Muscle layer of duodenum (tissue), 2 donors: ENCODE results near the gene GNA15.
"Not testable (repeated sequence)": the region's sequence is repeated elsewhere in the genome, so short reads cannot be mapped to it uniquely, and the experiment has no call there.

Source experiments
- H3K27ac ChIP-seq: one replicate; pipeline ENCODE4 v1.7.0; 2013; ENCODE audit warnings: mild to moderate bottlenecking, low read length
- H3K27me3 ChIP-seq: one replicate; pipeline ENCODE4 v1.7.0; 2013; ENCODE audit warnings: low read depth, mild to moderate bottlenecking, control low read depth, low read length
- H3K36me3 ChIP-seq, 2 donors: one replicate each; pipeline ENCODE4 v1.7.0; 2013; ENCODE audit warnings: low read length in 2 of 2, control low read depth in 1 of 2, mild to moderate bottlenecking in 1 of 2; ENCODE audit not compliant: insufficient read depth in 2 of 2, control insufficient read depth in 1 of 2
- H3K4me1 ChIP-seq, 2 donors: one replicate each; pipeline ENCODE4 v1.7.0; 2013; ENCODE audit warnings: low read length in 2 of 2, mild to moderate bottlenecking in 2 of 2, control low read depth in 1 of 2, moderate library complexity in 1 of 2; ENCODE audit not compliant: insufficient read depth in 2 of 2, control insufficient read depth in 1 of 2
- H3K4me3 ChIP-seq, 2 donors: one replicate each; pipeline ENCODE4 v1.7.0; 2013; ENCODE audit warnings: low read length in 2 of 2, low read depth in 1 of 2, mild to moderate bottlenecking in 1 of 2
- H3K9me3 ChIP-seq, 2 donors: one replicate each; pipeline ENCODE4 v1.7.0; 2013; ENCODE audit warnings: low read length in 2 of 2, control low read depth in 1 of 2, mild to moderate bottlenecking in 1 of 2; ENCODE audit not compliant: control insufficient read depth in 1 of 2
- donor health status: healthy.

The GNA15 gene

GRCh38 chr19:3202895-3203294, 67.1 kb downstream of the GNA15 start:
- not testable (repeated sequence) for H3K4me1 ChIP-seq, H3K27ac ChIP-seq, H3K27me3 ChIP-seq, H3K9me3 ChIP-seq, H3K4me3 ChIP-seq
- peaks cover 17 to 69% of the 10 kb centered on the region in 2 donors for H3K36me3 ChIP-seq

DNA sequence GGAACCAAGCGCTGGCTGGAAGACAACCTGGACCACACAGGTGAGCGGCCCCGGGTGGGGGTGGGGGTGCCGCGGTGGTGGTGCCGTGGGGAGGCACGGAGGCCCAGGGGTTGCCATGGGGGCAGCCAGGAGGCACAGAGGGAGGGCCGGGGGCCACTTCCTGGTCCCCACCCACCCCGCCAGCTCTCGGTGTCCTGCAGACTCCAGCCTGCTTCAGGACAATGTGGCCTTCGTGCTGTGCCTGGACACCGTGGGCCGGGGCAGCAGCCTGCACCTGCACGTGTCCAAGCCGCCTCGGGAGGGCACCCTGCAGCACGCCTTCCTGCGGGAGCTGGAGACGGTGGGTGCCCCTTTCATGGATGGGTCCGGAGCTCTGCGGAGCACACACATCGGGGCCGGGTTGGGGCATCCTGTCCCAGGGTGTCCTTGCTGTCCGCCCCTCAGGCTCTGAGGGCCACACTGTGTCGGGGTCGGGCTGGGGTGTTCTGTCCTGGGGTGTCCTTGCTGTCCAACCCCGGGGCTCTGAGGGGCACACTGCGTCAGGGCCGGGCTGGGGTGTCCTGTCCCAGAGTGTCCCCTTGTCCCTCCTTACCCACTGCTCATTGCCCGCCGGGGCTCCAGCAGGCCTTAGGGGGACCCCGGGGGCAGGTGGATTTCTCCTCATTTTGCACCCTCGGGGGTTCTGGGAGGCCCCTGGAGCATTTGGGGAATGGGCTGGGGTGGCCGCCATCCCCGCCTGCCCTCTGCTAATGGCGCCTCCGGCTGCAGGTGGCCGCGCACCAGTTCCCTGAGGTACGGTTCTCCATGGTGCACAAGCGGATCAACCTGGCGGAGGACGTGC, 68.2 kb downstream of the GNA15 start:
- peaks cover 20 to 71% of the 10 kb centered on the region in 2 donors for H3K36me3 ChIP-seq

DNA sequence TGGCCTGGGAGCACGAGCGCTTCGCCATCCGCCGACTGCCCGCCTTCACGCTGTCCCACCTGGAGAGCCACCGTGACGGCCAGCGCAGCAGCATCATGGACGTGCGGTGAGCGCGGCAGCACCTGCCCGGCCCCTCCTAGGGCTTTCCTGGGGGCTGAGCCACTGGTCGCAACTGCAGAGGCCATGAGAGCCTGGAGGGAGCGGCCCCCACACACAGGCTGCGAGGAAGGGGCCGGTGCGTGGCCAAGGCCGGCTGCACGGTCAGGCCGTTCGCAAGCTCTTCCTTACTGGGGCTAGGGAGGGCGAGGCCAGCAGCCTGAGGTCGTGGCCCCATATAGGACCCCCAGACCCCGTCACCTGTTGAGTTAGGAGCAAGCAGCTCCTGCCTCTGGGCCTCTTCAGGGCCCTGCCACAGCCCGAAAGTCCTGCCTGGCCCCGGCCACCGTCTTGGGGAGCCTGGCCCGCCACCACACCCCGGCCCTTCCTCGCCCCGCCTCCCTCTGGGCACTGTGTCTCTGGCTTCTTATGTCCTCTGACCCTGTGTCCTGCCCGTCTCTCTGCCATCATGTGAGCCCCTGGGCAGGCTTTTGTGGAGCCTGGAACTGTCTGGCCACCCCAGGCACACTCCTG, 68.9 kb downstream of the GNA15 start:
- Histone ChIP-seq H3K36me3 (peaks cover 20 to 67% of the 10 kb centered on the region in 2 donors), H3K4me1 (no peaks in the 10 kb centered on the region), H3K9me3 (no peaks in the 10 kb centered on the region), H3K4me3 (no peak overlapping the region), H3K27me3 (no peaks in the 10 kb centered on the region), H3K27ac (no peak overlapping the region)

More for the DNA sequence above, 68.2 kb downstream of the GNA15 start:
- Histone ChIP-seq H3K27me3 (no peaks in the 10 kb centered on the region), H3K4me3 (no peak overlapping the region), H3K27ac (no peak overlapping the region), H3K4me1 (no peaks in the 10 kb centered on the region), H3K9me3 (no peaks in the 10 kb centered on the region)

DNA sequence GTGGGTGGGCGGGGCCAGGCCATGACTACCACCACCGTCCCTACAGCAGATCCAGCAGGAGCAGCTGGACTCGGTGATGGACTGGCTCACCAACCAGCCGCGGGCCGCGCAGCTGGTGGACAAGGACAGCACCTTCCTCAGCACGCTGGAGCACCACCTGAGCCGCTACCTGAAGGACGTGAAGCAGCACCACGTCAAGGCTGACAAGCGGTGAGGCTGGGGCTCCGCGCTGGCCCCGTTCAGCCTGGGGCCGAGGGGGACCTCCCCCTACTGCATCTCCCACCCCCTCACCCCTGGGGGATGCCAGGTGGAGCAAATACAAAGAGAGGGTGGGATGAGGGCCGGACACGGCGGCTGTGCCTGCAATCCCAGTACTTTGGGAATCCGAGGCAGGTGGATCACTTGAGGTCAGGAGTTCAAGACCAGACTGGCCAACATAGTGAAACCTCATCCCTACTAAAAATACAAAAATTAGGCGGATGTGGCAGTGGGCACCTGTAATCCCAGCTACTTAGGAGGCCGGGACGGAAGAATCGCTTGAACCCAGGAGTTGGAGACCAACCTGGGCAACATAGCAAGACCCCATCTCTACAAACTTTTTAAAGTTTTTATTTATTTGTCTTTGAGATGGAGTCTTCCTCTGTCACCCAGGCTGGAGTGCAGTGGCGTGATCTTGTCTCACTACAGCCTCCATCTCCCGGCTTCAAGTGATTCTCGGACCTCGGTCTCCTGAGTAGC, 70.6 kb downstream of the GNA15 start:
- no peaks in the 10 kb centered on the region for H3K4me1 ChIP-seq
- H3K9me3 ChIP-seq = no peaks in the 10 kb centered on the region
- peaks cover 17 to 62% of the 10 kb centered on the region in 2 donors for H3K36me3 ChIP-seq
- H3K27me3 ChIP-seq = no peaks in the 10 kb centered on the region
- H3K27ac ChIP-seq = no peak overlapping the region
- H3K4me3 ChIP-seq = no peak overlapping the region

- Histone ChIP-seq H3K9me3 (no peaks in the 10 kb centered on the region), H3K27ac (no peak overlapping the region), H3K4me1 (no peaks in the 10 kb centered on the region), H3K27me3 (no peaks in the 10 kb centered on the region), H3K36me3 (peaks cover 17 to 50% of the 10 kb centered on the region in 2 donors), H3K4me3 (no peak overlapping the region)
Measured at GRCh38 chr19:3207461-3208242, 71.8 kb downstream of the GNA15 start.

DNA sequence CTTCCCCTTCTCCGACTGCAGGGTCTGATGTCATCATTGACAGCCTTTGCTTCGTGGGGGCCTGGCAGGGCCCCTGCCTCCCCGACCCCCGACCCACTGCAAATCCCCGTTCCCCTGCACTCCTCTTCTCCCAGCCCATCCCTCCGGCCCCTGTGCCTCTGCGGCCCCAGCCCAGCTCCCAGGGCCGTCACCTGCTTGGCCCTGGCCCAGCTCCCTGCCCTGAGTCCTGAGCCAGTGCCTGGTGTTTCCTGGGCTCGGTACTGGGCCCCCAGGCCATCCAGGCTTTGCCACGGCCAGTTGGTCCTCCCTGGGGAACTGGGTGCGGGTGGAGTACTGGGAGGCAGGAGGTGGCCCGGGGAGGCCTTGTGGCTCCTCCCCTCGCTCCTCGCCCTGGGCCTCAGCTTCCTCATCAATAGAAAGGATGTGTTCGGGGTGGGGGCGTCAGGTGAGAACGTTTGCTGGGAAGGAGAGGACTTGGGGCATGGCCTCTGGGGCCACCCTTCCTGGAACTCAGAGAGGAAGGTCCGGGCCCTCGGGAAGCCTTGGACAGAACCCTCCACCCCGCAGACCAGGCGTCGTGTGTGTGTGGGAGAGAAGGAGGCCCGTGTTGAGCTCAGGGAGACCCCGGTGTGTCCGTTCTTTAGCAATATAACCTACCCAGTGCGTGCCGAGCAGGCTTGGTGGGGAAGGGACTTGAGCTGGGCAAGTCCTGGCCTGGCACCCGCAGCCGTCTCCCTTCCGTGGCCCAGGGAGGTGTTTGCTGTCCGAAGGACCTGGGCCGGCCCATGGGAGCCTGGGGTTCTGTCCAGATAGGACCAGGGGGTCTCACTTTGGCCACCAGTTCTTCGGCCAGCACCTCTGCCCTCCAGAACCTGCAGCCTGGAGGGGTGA, 72.7 kb downstream of the GNA15 start:
- Histone ChIP-seq H3K4me3 (no peak overlapping the region), H3K36me3 (peaks cover 17 to 44% of the 10 kb centered on the region in 2 donors), H3K27me3 (no peaks in the 10 kb centered on the region), H3K27ac (no peak overlapping the region), H3K9me3 (no peaks in the 10 kb centered on the region), H3K4me1 (no peaks in the 10 kb centered on the region)

- H3K4me3 ChIP-seq = no peak overlapping the region
- H3K27ac ChIP-seq = no peak overlapping the region
- no peaks in the 10 kb centered on the region for H3K27me3 ChIP-seq
- H3K36me3 ChIP-seq = peaks cover 14 to 25% of the 10 kb centered on the region in 2 donors
- H3K4me1 ChIP-seq = no peaks in the 10 kb centered on the region
- no peaks in the 10 kb centered on the region for H3K9me3 ChIP-seq
Measured at GRCh38 chr19:3210347-3211017, 74.6 kb downstream of the GNA15 start.

- H3K9me3 ChIP-seq = no peaks in the 10 kb centered on the region
- no peaks in the 10 kb centered on the region for H3K4me1 ChIP-seq
- no peak overlapping the region for H3K27ac ChIP-seq
- no peak overlapping the region for H3K4me3 ChIP-seq
- H3K27me3 ChIP-seq = no peaks in the 10 kb centered on the region
- peaks cover 11 to 22% of the 10 kb centered on the region in 2 donors for H3K36me3 ChIP-seq
Measured at GRCh38 chr19:3211191-3211590, 75.4 kb downstream of the GNA15 start.

GRCh38 chr19:3213159-3213558, 77.3 kb downstream of the GNA15 start:
- Histone ChIP-seq H3K4me3 (no peak overlapping the region), H3K27me3 (no peaks in the 10 kb centered on the region), H3K27ac (no peak overlapping the region), H3K4me1 (no peaks in the 10 kb centered on the region), H3K36me3 (peaks cover under 1 to 4% of the 10 kb centered on the region in 2 donors), H3K9me3 (no peaks in the 10 kb centered on the region)
